ENCODE data around the gene SNPH.

GRCh38 chr20:1341561-1342265 is 75.6 kb downstream of the SNPH start:
- no peak for TF ChIP-seq CTCF (IDR thresholded peaks at IDR 0.05)
- TF ChIP-seq POLR2A (IDR thresholded peaks at IDR 0.05) = no peak
